GM18502 (cell line): Measurements from ENCODE around the gene SCAMP4.
A peak's percentile ranks its signal among the peaks of the same experiment; 100 is the strongest.

Experiments used
- ATAC-seq: cut with Tn5 transposase; IDR thresholded peaks from one replicate; pipeline ENCODE4 v1.9.1; 2021; ENCODE audit warnings: mild to moderate bottlenecking; ENCODE audit not compliant: unreplicated experiment, poor library complexity

SCAMP4 gene

DNA sequence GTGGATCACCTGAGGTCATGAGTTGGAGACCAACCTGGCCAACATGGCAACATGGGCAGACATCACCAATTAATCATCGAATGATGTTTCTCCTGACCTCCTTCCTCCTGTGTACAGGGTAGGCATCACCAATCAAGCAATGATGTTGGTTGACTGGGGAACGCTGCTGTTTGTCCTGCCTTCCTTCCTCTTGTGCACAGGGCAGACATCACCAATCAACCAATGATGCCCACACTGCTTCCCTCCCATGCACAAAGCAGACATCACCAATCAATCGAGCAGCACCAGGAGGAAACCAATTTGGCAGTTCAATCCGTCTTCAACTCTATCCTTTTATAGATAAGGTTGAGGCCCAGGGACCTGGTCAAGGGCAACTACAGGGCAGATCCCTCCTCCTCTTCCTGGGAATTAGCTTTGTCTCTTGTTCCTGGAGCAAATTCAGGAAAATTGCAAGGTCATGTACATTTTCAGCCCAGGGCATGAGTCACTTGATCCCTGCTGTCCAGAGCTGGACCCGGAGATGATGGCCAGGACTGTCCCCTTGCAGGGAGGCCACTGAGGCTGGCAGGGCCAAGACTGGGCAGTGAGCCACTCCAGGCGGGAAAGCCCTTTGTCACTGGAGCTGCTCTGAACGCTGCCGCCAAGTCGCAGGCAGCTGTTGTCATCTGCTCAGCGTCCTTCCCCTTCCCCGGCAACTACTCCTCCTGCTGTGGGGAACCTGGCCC, 30.4 kb downstream of the SCAMP4 start:
- ATAC-seq: no peak

DNA sequence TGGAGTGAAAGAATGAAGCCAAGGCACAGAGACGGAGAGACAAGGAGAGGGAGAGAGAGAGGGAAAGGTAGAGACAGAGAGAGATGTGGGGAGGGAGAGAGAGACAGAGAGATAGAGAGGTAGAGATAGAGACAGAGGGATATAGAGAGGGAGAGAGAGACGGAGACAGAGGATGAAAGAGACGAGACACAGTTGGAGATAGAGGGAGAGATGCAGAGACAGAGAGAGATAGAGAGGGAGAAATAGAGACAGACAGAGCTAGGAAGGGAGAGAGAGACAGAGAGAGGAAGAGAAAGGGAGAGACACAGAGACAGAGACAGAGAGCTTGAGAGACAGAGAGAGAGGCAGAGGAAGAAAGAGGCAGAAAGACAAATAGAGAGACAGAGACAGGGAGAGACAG, 31.2 kb downstream of the SCAMP4 start:
- no peak for ATAC-seq

- ATAC-seq: no peak
Measured at GRCh38 chr19:1936916-1937610, 31.9 kb downstream of the SCAMP4 start.

GRCh38 chr19:1938071-1938470, 32.9 kb downstream of the SCAMP4 start:
- no peak for ATAC-seq

GRCh38 chr19:1941146-1942077, 36.2 kb downstream of the SCAMP4 start, which contains the start of gene CSNK1G2:
Gene CSNK1G2 (plus strand): TSS chr19:1941172. CDS start chr19:1969773, 28,601 bp downstream.
- peak; percentile 55 for ATAC-seq

DNA sequence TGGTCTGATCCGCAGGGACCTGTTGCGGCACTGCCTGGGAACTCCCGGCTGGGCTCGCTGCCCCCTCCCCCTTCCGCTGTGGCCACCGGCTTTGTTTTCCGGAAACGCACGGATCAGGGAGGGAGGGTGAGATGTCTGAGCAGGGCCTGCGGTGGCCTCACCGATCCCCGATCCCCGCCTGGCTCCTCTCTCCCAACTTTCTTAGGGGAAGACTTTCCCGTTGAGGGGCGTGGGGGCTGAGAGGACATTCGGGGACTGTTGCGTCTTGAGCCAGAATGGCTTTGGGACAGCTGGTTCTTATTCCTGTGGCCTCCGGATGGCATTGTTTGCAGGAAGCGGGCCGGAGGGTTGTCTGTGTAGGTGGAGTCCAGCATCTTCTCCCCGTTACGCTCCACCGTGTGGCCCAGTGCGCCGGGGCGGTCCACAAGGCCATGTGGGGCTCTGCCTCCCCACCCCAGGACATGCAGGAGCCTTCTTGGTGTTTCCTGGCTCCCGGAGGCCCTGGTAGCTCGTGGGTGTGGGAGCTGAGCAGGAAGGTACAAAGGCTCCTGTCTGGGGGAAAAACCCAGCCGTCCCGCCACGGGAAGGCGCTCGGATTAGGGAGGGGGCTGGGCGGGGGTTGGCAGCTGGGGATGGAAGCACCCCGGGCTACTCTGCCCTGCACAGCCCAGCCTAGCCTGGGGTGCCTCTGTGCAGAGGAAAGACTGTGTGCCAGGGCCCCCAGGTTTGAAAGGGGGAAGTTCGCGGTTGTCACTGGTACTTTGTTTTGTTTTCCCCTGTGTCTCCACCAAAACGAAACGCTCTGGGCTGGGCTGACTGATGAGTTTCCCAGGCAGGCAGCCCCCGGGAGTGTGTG, 37.1 kb downstream of the SCAMP4 start:
- ATAC-seq: peak; percentile 45

GRCh38 chr19:1942934-1943555, 37.8 kb downstream of the SCAMP4 start:
- no peak for ATAC-seq

DNA sequence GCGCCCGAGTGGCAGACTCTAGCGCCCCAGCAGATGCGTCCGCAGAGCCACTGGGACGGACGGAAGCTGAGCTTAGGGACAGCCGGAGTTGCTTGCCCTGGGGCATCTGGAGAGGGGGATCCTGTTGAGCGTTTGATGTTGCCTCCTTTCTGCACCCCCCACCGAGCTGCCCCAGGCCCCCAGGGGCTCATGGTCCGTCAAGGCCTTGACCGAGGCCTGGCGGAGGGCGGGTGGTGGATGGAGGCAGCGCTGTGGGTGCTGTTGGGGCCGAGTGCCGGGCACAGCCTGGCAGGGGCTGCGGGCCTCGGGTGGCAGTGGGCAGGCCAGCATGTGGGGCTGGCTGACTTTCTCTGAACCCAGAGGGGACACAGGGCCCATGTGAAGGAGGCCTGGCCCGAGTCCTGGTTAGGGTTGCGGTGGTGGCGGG, 38.5 kb downstream of the SCAMP4 start:
- ATAC-seq: no peak

DNA sequence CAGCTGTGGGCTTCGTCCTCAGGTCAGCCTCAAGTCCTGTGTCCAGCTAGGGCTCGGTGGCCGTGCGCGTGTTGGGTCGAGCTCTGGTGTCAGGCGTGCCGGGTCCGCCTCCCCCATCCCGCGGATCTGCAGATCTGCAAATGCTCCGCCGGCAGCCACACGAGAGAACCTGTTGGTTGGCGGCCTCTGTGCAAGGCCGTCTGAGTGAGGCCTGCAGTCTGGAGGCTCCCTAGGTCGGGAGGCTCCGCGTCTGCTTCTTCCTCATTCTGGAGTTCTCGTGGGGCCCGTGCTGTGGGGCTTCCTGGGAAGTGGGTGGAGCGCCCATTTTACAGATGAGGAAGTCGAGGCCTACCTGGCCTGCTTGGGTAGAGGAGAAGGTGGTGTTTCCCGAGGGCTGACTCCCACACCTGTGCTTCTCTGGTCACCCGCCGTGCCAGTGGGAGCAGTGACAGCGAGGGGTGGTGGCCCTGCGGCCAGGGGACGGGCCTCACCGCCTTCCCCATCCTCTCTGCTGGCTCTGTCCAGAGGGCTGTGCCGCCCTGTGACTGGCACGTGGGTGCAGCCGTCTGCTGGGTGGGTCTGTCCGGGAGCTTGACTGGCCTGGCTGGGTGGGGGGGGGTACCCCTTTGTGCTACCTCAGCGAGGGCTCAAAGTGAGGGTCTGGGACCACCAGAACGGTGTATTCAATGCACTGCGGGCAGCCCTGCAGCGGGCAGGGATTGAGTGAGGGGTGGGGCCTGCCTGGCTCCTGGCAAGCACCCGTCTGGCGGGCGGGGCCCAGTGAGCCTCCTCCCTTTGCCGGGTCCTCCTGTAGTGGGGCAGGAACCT, 39.1 kb downstream of the SCAMP4 start:
- no peak for ATAC-seq

DNA sequence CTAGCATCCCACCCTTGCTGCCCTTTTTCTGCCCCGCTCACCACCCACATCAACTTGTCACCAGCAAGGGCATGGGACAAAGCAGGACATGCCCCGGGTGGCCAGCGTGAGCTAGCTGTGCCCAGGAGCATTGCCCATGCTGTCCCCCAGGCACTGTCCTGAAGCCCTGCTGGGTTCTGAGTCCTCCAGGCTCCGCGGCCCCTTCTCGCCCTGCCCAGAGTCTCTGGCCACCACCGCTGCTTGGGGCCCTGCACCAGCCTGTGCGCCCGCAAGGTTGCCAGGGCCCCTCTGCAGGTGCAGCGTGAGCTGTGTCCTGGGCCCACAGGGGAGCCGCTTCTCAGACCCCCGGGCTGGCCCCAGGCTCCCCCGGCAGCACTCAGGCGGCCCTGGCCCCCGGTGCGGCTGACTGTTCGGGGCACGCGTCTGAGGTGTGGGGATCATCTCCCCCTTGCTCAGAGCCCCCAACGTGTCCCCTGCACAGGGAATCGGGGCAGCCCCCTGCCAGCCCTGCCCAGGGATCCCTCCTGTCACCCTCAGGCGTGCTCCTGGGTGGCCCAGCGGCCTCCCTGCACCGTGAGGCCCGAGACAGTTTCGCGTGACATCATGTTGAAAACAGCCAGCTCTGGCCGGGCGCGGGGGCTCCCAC, 39.8 kb downstream of the SCAMP4 start:
- no peak for ATAC-seq

DNA sequence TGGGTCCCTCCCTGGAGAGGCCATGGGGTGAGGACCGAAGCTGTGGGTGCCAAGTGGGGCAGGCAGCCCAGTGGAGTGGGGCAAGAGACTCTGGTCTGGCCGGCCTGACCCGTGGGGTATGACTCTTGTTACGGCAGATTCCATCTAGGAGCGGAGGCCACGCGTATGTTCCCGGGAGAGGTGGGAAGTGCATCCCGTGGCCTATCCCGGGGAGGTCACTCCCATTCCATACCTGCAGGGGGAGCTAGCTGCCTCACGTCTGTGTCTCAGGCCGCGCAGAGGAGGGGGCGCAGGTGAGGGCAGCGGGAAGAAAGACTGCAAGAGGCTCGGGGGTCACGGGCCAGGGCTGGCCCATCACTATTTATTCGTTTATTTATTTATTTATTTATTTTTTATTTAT, 40.7 kb downstream of the SCAMP4 start:
- ATAC-seq: no peak

DNA sequence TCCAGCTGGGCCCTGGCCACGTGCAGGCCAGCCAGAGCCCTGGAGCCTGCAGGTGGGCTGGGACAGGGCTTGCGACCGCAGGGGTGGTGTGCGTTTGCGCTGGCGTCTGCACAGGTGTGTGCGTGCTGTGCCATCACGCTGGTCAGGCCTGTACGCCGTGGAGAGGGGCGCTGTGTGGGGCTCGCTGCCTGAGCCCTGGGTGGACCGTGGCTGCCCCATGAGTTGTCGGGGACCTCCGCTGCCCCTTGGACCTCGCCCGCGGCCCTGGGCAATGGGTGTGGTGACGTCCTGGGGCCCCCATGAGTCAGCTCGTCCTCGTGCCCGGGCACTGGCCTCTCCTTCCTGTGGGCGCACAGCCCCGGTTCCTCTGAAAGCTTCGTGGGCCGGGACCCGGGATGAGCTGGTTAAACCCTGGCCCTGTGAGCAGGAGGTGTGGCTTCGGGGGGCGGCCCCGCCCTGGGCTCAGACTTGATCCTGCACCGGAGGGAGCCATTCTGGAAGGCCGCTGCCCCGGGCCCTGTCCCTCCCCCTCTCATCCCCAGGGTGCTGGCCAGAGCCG, 42.5 kb downstream of the SCAMP4 start:
- no peak for ATAC-seq

DNA sequence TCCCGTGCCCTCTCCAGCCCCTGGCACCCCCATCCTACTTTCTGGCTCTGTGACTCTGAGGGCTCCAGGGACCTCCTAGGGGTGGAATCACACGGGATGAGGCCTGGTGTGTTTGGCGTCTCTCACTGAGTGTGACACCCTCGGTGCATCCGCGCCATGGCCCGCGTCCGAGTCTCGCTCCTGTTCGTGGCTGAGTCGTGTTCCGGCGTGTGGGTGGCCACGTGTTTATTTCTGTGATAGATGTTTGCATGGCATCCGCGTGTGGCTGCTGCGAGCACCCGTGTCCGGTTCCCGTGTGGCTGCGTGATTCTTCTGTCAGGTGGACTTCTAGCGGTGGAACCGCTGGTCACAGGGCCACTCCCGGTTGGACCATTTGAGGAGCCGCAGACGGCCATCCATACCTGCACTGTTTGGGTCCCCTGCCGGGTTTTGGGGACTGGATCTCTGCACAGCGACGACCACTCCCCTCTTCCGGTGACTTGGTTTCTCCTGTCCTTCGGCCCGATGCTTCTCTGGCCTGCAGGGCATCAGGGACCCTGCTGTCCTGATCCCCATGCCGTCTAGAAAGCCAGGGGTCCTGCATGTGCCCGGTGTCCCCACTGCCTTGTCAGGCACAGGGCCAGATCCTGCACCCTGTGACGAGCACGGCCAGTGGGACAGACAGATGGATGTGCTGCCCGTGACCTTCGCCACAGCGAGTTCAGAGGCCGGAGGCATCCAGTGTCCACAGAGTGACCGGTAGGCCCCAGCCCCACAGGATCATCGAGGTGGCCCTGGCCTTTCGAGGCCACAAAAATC, 44.3 kb downstream of the SCAMP4 start:
- no peak for ATAC-seq

DNA sequence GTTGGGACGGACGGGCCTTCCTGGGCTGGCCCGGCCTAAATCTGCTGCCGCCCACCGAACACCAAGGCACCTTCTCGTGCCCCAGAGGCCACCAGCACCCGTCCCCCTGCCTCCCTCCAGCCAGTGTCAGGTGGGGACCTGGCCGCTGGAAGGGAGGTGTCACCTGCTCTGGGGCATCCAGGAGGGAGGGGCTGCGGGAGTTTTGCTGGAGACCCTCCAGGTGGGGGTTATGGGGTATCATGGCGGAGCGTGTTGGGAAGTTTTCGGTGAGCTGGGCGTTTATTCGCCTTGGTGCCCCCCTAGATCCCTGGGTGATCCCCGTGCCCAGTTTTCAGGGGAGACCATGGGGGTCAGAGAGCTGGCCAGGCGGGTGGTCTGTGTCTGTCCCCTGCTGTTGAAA, 45.4 kb downstream of the SCAMP4 start:
- no peak for ATAC-seq

GRCh38 chr19:1952635-1953034, 47.4 kb downstream of the SCAMP4 start:
- no peak for ATAC-seq

DNA sequence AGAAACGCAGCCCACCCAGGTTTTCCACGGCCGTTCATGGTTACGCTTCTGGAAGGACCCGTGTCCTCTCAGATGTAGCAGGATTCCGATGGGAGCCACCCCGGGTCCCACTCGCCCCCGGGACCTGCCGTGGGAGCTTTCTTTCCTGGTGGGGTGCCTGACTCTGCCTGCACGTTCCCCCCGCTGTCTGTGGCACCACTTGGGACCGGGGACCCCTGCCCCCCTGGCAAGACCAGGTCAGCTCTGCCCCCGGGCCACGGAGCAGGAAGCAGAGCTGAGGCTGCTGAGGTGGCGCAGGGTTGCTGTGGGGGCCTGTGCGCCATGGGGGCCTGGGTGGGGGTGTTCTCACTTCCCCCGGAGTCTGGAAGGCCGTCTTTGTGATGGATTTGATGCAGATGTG, 47.8 kb downstream of the SCAMP4 start:
- ATAC-seq: no peak
